ENCODE data around the gene ZBTB20. TPM values are rescaled to one million over a fixed set of nuclear protein-coding genes. Genes with fewer than 3 reads are reported as not detected.

Gene ZBTB20
- total and polyA plus RNA-seq, 2 of the 4 experiments (the other 2 are of a cell fraction): 0.75 to 14.7 TPM

- intact Hi-C loops (cut with micrococcal nuclease): no loop called here
- H2AFZ ChIP-seq (replicated peaks; ENCODE audit: low read length, poor library complexity): no peak overlapping the region
- H3K18ac ChIP-seq (ENCODE audit: low read depth, low read length): no peak overlapping the region
- no peak for ATAC-seq (ENCODE audit: low read depth)
- H3K27ac ChIP-seq (ENCODE audit: insufficient read depth, low read length): no peak overlapping the region
- CTCF ChIA-PET: interaction anchor here (0.5 to 0.6 kb wide), 2 partner anchors 12 to 37 kb away, joined by 3 read pairs; no protein-coding TSS in a partner anchor
- no peaks in the 10 kb centered on the region for H3K36me3 ChIP-seq (ENCODE audit: control insufficient read depth, insufficient read depth, low read length)
- no peak overlapping the region for H2AK5ac ChIP-seq (ENCODE audit: low read depth, low read length)
- H3K27me3 ChIP-seq (ENCODE audit: control insufficient read depth, insufficient read depth, low read length): no peaks in the 10 kb centered on the region
- no peak overlapping the region for H3K14ac ChIP-seq (replicated peaks; ENCODE audit: low read depth, low read length)
- H3K56ac ChIP-seq (ENCODE audit: extremely low read depth, insufficient read depth, low read length): no peak overlapping the region
- WGBS, 2 experiments (ENCODE audit: extremely low coverage in 2 of 2, insufficient read length in 1 of 2): no CpG with 5 or more reads among the region's 2 CpGs
- no peak overlapping the region for H2AK9ac ChIP-seq (replicated peaks; ENCODE audit: low read depth, low read length, poor library complexity)
- H3K79me1 ChIP-seq (ENCODE audit: low read depth in 1 of 2, low read length in 2 of 2): peaks cover 4 to 10% of the 10 kb centered on the region in 2 experiments; a peak in 3 of 4 replicates
- no peak overlapping the region for H2BK120ac ChIP-seq (ENCODE audit: low read depth, low read length)
- H3K4ac ChIP-seq (ENCODE audit: low read depth, low read length): no peak overlapping the region
- no peak overlapping the region for H3K9ac ChIP-seq (ENCODE audit: low read depth, low read length)
- no peaks in the 10 kb centered on the region for H4K20me1 ChIP-seq (ENCODE audit: insufficient read depth, low read length)
- no peak overlapping the region for H3K23ac ChIP-seq (ENCODE audit: low read depth, low read length)
- POLR2A ChIA-PET (ENCODE audit: unreplicated experiment): no interaction called here
- H3K4me1 ChIP-seq (ENCODE audit: control insufficient read depth, insufficient read depth, low read length): no peaks in the 10 kb centered on the region
- TF ChIP-seq, protein P1, sequence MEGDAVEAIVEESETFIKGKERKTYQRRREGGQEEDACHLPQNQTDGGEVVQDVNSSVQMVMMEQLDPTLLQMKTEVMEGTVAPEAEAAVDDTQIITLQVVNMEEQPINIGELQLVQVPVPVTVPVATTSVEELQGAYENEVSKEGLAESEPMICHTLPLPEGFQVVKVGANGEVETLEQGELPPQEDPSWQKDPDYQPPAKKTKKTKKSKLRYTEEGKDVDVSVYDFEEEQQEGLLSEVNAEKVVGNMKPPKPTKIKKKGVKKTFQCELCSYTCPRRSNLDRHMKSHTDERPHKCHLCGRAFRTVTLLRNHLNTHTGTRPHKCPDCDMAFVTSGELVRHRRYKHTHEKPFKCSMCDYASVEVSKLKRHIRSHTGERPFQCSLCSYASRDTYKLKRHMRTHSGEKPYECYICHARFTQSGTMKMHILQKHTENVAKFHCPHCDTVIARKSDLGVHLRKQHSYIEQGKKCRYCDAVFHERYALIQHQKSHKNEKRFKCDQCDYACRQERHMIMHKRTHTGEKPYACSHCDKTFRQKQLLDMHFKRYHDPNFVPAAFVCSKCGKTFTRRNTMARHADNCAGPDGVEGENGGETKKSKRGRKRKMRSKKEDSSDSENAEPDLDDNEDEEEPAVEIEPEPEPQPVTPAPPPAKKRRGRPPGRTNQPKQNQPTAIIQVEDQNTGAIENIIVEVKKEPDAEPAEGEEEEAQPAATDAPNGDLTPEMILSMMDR (conservative IDR thresholded peaks at IDR 0.05; ENCODE audit: low read depth, low read length): no peak
- TF ChIP-seq RCOR1 (IDR thresholded peaks at IDR 0.05; ENCODE audit: insufficient replicate concordance, low read length) (no peak), POLR2A (IDR thresholded peaks at IDR 0.05; ENCODE audit: low read depth, low read length) (no peak), BHLHE40 (IDR thresholded peaks at IDR 0.05; ENCODE audit: low read depth, low read length) (no peak), SMC3 (IDR thresholded peaks at IDR 0.05; ENCODE audit: low read depth, low read length) (no peak), FOS (IDR thresholded peaks at IDR 0.05; ENCODE audit: low read depth, low read length) (no peak), NFE2L2 (IDR thresholded peaks at IDR 0.05; ENCODE audit: low read depth, low read length) (no peak), MAFK (IDR thresholded peaks at IDR 0.05; ENCODE audit: low read depth, low read length) (no peak), CEBPB (IDR thresholded peaks at IDR 0.05; ENCODE audit: low read depth, low read length) (no peak), CHD1 (IDR thresholded peaks at IDR 0.05; ENCODE audit: low read depth, low read length) (no peak), ELK1 (IDR thresholded peaks at IDR 0.05; ENCODE audit: borderline replicate concordance, low read depth, low read length) (no peak), RFX5 (IDR thresholded peaks at IDR 0.05; ENCODE audit: low read depth, low read length) (no peak)
- H4K5ac ChIP-seq (ENCODE audit: low read depth, low read length): no peak overlapping the region
- no peak overlapping the region for H3K4me3 ChIP-seq (ENCODE audit: insufficient read depth, low read depth, low read length)
- no peak overlapping the region for H2BK20ac ChIP-seq (ENCODE audit: low read depth, low read length)
- no peak overlapping the region for H2BK5ac ChIP-seq (ENCODE audit: low read depth, low read length, poor library complexity, severe bottlenecking)
- BruUV-seq (replicated peaks): no TSS peak
- H4K91ac ChIP-seq (ENCODE audit: insufficient read depth, low read depth, low read length): no peak overlapping the region
- H3K9me3 ChIP-seq (ENCODE audit: control insufficient read depth, insufficient read depth, low read length): no peaks in the 10 kb centered on the region
- dilution Hi-C loops (cut with HindIII; ENCODE audit: low sequenced_read_pairs, unreplicated experiment): no loop called here
- no peak overlapping the region for H3K4me2 ChIP-seq (ENCODE audit: low read depth, low read length)
- in situ Hi-C loops (cut with MboI; ENCODE audit: low sequenced_read_pairs): no loop called here
- H3K9me1 ChIP-seq (ENCODE audit: insufficient read depth, low read length): no peaks in the 10 kb centered on the region
- DNase-seq: no peak
- H2BK15ac ChIP-seq (ENCODE audit: low read depth, low read length): no peak overlapping the region
- no peak overlapping the region for H4K8ac ChIP-seq (ENCODE audit: low read depth in 2 of 2, low read length in 2 of 2)
These were observed 608.9 kb downstream of the ZBTB20 start for GRCh38 chr3:114538211-114538610.

Measured in IMR-90 (cell line).